Cortex of kidney (tissue), 1 donor: Measurements from ENCODE around the gene SV2B.

Experiments used
- DNase-seq: peaks from one replicate; lab custom pipeline; 2025; lab: John Stamatoyannopoulos, UW

The SV2B gene

DNA sequence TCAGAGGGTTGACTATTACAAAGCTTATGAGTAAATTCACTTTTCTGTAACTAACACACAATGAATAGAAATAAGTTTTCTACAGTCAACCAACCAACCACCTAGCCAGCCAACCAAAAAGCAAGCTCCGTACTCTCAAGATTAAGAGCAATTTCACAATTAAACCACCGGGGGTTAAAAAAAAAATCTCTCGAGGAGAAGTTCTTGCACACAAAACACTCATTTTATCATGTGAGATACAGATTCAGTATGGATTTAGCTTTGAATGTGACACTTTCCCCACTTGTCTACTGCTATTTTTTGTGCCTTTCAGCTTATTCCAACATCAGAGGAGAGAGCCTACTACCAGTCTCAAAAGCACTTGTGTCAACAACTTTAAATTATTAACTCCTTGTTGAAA is 135.3 kb downstream of the SV2B start:
- DNase-seq: no peak

DNA sequence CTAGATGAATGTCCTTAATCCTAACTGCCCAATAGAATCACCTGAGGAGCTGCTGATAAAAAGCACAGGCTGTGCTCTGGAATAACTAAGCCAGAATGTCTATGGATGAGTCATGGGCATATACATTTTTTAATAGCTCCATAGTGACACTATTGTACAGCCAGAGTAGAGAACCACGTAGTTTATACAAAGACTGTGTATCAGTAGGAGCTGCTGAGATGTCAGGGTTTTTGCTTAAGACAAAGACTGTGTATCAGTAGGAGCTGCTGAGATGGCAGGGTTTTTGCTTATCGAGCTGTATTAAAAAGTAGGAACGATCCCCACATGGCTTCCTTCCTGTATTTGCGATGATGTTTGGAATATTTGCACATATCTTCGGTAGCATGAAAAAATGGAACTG is 137.4 kb downstream of the SV2B start:
- no peak for DNase-seq

DNA sequence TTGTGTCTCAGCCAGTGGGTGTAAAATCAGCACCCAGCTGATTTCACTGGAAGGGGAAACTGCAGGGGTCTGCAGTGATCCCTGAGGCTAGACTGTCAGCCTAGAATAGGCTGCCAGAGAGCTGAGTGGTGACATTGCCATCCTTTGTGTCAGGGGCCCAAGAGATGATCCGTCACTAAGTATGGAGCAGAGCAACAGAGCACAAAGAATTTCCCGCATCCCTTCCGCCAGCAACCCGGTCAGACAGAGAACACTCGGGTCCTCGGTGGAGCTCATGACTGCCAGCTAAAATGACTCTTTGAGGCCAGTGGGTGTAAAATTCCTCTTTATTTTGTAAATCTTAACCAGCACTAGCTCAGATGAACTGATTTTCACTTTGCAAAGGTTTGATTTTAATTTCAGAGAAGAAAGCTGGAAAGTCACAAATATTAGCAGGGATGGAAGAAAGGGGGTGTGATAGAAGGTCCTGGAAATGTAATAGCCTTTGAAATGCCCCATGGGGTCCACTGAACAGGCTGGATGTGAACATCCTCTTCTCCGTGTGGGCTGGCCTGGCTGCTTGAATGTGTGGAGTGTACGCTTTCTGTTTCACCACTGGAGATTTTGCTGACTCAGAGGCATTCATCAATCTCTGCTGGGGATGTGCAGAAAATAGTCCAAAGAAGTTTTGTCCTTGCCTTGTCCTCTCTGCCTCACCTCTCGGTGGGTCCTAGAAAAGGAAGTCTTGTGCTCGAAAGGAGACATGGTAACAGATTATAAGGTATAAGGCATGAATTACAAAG is 138.8 kb downstream of the SV2B start:
- no peak for DNase-seq

DNA sequence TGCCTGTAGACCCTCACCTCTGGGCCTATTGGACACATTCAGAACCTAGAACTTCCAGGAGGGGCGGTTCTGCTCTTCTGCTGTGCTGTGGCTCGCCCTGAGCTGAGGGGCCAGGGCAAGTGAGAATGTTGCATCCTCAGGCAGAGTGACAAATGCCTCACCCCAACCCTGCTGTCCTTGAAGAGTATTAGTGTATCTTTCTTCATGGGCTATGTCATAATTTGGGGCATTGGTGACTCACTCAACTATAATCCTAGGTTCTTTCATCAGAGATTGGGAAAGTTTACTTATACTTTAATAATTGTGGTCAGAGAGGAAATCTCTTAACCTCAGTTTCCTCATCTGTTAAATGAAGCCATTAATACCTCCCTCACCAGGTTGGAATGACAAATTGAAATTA is 143.8 kb downstream of the SV2B start:
- DNase-seq: no peak

DNA sequence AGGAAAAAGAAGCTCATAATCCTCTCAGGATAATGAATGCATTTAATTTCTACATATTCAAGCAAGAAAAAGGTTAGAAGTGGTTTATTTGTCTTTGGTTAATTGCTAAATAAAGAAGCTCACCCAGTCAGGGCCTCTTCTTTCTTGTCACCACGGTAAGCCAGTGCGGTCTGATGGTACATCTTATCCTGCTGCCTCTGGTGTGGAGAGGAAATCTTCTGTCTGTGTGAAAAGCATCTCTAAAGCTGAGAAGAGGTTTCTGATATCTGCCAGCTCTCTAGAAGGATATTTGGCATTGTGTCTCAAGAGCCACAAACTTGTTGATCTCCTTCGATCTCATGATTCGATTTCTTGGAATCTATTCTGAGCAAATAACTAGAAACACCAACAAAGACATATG is 144.9 kb downstream of the SV2B start:
- DNase-seq: no peak

DNA sequence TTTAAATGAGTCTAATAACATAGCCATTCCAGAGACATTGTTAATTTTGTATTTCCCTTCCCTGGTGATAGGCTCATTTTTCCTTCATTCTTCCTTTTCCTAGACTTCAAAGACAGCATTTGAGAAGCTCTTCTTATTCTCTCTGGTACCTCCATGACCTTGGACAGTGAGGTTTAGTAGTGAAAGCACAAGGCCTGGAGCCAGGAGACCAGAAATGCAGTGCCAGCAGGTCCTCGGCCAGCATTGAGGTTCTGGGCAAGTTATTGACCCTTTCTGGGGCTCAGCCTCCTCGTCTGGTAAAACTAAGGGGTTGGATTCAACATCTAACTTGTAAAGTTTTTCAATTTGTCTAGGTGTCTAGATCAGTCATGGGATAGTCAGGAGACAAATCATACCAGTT is 146.9 kb downstream of the SV2B start:
- DNase-seq: no peak

DNA sequence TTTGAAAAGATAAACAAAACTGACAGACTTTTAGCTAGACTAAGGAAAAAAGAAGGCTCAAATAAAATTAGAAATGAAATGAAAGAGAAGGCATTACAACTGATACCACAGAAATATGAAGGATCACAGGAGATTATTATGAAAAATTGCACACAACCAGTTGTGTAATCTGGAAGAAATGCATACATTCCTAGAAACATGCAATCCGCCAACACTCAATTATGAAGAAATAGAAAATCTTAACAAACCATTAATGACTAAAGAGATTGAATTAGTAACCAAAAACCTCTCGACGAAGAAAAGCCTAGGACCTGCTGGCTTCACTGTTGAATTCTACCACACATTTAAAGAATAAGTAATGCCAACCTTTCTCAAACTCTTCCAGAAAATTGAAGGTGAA is 149.5 kb downstream of the SV2B start:
- no peak for DNase-seq

DNA sequence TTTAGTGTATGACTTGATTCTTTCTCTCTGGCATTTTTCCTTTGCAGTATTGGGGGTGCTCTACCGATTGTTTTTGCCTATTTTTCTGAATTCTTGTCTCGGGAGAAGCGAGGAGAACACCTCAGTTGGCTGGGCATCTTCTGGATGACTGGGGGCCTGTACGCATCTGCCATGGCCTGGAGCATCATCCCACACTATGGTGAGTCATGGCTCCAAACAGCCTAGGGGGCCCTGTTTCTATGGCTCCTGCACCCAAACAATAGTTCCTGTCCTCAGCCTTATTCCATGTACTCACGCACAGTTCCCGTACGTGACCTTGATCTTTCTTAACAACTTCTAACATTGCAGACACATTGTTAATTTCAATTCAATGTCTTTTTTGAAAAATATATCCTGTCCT is 152.3 kb downstream of the SV2B start:
- no peak for DNase-seq

DNA sequence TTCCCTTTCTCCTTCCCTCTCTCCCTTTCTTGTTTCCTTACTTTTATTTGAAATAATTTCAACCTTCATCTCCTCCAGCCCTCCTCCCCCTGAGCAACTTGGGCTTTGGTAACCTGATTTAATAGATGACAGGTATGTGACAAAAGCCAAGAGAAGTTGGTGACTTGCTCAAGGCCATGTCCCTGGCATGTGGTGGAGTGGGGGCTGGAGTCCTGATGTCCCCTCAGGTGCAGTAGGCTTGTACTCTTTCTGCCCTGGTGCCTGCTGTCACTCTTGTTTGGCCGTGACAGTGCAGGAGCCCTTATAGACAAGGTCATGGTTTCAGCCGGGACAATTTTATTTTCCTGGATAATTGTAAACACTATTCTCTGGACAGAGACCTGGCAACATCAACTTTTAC is 152.7 kb downstream of the SV2B start:
- DNase-seq: no peak

DNA sequence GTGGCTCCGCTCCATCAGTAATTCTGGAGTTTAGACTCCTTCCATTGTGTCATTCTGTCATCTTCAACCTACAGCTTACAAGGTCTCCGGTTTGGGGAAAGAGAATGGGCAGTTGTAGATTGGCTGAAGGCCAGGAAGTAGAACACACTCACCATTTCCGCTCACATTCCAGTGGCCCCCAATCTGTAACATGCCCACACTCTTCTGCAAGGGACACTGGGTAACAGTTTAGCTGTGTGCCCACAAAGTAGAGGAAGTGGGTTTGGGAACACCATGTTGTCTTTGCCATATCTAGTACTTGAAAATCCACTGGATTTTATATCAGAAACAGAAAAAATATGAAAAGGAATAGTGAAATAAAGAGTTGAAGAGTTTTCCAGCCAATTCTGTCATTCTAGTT is 153.5 kb downstream of the SV2B start:
- DNase-seq: no peak

DNA sequence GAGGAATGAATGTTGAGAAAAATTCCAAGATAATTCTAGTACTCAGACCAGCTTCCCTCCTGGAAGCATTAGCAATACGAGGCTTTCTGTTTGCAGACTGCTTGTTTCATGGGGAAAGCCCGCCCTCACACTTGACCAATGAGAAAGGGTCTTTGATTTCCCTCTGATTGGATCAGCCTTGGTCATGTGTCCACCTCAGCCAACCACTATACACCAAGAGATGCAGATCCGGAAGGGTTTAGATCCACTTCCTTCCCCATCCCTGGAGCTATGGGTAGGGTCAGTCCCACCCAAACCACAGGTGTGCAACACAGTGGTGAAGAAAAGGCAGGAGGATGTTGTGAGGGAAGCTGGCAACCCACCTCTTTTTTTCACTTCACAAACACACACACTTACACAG is 154.7 kb downstream of the SV2B start:
- no peak for DNase-seq

DNA sequence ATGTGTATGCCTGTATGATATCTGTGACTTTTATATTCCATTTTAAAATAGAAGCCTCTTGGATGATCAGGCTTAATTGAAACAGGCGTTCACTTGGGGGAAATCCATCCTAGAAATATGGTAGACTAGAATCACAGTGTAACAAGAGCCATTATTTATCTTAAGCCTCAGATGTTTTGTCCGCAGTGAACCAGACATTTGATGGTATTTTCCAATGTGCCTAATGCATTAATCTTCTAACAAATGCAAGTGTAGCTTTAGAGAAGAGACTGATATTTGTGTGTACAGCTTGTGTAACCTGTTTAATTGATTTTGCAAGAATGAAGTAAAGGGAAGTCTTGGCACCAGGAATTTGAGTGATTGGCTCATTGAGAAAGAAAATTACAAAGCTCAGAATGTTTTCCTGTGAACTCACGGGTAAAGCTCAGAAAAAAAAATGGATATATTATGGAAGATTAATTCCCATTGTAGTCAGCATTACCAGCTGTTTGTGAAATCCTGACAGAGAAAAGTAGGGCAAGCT is 155.7 kb downstream of the SV2B start:
- no peak for DNase-seq

DNA sequence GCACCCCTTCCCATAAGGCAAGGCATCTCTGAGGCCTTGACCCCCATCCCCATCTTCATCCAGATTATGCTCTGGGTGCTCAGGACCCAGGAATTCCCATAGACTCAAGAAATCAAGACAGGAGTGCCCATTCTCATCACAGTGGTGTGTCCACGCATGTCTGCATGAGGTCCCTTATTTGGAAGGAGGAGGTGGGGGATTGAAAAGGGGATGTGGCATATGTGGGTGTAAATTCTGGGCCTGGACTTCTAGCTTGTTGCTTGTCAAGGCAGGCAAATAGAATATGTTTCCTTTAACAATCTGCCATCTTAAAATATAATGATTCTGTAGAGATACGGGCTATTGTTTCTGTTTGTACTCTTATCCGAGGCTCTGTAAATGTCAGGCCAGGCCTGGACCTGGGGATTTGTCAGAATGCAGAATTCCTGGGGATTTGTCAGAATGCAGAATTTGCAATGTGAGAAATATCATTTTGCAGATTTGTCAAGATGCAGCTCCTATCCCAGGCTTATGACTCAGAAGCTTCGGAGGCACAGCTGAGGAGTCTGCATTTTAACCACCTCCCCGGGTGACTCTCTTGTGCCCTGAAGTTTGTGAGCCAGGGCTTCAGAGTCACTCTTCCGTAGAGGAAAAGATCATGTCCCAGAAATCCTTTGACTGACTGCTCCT is 157.8 kb downstream of the SV2B start:
- no peak for DNase-seq

DNA sequence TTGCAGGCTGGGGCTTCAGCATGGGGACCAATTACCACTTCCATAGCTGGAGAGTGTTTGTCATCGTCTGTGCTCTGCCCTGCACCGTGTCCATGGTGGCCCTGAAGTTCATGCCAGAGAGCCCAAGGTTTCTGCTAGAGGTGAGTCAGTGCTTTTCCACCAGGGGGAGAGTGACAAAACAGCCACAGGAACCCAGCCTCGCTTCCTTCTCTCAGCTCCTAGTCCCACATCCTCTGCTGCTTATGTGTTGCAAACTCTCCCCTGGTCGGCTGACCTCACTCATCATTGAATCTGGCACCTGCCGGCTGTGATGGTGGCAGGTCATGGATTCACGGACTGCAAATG is 158.3 kb downstream of the SV2B start:
- DNase-seq: no peak

DNA sequence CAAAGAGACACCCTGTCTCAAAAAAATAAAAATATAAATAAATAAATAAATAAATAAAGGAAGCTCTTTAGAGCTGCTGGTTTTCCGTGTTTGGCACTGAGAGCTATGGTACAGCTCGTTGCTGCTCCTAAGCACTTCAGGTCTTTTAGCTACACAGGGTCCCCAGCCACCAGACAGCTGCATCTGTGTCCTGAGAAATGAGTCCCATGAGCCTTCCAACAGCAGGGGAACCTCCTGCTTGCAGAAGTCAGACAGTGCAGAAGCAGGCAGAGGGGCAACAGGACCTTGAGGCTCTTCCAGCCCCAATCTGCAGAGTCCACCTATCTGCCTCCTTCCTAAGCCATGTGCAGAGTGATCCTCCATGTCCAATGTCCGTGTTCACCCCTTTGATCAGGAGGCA is 159.0 kb downstream of the SV2B start:
- no peak for DNase-seq

DNA sequence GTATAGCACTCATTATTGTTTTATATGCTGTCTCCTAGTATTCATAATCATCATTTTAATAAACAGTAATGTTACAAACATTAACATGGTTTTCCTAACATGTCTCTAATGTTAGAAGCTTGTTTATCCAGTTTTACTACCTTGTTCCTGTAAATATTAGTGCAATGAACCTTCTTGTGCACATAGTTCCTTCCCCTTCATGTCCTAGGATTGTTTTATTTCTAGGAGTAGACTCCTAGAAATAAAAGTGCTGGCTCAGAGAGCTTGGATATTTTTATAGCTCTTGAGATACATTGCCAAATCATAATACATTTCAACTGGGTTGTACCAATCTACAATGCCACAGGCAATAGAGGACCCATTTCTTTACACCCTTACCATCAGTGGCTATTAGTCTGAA is 161.3 kb downstream of the SV2B start:
- DNase-seq: no peak

DNA sequence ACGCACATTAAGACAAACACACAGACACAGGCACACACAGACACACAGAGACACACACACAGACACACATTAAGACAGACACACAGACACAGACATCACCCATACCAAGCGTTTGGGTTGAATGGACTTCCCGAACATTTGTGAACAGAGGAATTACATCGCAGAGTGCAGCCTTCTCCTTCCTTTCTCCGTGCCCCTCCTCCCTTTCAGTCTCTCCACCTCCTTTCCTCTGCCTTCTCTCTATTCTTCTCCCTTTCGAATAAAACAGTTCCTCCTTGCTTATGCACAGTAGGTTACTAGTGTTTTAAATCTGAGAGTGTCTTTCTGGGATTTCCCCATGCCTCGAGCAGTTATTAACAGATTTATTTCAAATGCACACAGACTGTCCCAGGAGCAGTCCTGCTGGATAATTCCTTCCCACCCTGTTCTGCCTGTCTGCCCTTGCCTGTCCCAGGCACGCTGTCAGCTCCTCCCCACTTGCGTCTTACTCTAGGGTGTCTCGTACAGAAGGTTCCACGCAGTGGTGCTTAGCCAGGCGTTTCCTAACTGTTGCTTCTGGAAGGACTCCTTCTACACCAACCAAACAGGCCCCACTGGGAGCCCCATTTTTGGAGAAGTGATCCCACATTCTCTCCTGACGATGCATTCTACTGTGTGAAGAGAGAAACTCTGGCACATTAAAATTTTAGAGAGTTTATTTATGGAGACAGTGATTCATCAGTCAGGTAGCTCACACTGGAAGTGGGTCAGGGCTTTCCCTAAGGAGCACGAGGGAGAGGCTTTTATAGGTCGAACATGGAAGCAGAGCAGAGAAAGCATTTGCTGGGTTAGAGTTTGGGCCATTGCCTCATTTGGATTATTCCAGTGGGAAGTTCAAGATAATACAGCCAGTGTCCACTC is 163.8 kb downstream of the SV2B start:
- no peak for DNase-seq

DNA sequence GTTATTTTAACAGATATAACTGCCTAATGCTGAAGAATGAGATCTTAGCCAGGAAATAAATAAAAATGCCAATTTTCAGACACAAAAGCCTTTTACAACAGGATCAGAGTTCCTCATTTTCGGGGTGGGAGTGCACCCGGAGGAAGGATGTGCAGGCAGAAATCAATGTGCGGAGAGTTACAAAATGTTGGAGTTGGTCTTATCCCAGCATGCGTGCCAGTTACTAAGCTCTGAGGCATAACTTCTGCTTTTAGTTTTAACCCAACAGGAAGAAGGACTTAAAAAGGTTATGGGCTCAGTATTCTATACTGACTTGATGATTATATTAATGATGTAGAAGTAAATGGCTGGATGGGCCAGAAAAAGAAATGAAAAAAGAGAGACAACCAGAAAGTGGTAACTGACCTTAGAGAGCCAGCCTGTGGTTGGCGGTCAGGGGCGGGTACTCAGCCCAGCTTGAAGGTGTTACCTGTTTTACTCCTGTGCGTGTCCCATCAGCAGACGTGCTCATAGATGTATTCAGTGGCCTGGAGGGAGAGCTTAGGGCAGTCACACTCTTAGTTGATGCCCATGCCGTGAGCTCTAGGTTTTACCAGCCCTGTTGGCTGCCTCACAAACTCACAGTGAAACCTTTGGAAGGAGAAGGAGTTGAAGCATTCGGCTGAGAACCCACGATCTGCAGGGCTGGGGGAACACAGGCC is 164.7 kb downstream of the SV2B start:
- no peak for DNase-seq

DNA sequence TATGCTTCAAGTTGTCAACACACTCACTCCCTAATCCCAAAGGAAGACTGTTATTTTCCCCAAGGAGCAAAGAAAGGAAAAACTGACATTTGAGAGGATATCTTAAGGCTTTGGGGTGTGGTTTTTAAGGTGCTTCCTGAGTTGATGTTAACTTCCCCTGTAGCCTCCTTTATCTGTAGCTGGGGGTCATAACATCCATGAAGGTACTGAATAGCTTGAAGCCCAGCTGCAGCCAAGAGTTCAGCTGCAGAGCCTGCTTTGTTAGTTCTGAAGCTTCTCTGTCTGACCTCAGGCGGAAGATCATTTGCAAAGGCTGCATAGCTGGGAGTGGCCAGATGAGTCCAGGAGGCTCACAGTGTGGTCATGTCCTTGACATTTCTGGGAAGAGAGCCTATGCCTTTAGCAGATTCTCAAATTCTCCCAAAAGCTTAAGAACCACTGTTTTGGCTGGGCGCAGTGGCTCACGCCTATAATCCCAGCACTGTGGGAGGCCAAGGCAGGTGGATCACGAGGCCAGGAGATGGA is 165.4 kb downstream of the SV2B start:
- no peak for DNase-seq

DNA sequence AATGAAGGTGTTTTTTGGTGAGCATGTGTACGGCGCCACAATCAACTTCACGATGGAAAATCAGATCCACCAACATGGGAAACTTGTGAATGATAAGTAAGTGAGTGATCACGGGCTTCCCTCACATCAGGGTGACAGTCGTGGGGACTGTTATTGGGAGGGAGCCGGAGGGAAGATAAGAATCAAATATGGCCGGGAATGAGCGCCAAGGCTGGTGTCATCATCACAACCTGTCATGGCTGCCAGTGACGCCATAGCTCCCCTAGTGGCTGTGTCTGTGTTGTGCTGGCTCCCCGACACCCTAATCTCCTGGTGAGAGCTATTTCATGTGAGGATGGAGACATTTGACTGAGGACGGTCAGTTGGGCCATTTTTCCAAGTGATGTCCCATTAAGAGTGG is 168.5 kb downstream of the SV2B start:
- DNase-seq: no peak

DNA sequence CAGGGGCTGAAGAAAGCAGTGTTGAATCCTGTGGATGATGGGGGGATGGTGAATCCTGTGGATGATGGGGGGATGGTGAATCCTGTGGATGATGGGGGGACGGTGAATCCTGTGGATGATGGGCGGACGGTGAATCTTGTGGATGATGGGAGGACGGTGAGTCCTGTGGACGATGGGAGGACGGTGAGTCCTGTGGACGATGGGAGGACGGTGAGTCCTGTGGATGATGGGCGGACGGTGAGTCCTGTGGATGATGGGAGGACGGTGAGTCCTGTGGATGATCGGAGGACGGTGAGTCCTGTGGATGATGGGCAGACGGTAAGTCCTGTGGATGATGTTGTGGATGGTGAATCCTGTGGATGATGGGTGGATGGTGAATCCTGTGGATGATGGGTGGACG is 170.7 kb downstream of the SV2B start:
- no peak for DNase-seq
